Thyroid gland (tissue), 4 donors: Measurements from ENCODE around the gene SAMD14.

Experiments
- POLR2A ChIP-seq, 2 donors: fragments of 450-650 bp; IDR thresholded peaks; one replicate each; pipeline ENCODE4 v1.6.1; 2017; ENCODE audit warnings: antibody characterized with exemption in 2 of 2, mild to moderate bottlenecking in 2 of 2, moderate library complexity in 1 of 2
- TF ChIP-seq, protein P1 (sequence below), 6 experiments: fragments of 200-600 bp in 3 of 6; fragments of 450-650 bp in 3 of 6; sonication (generic) in 3 of 6; IDR thresholded peaks; one replicate each; pipeline ENCODE4 v1.5.1; 2016 to 2019; ENCODE audit warnings: antibody characterized with exemption in 6 of 6, mild to moderate bottlenecking in 2 of 6, inconsistent platforms in 1 of 6, moderate library complexity in 1 of 6

DNA sequence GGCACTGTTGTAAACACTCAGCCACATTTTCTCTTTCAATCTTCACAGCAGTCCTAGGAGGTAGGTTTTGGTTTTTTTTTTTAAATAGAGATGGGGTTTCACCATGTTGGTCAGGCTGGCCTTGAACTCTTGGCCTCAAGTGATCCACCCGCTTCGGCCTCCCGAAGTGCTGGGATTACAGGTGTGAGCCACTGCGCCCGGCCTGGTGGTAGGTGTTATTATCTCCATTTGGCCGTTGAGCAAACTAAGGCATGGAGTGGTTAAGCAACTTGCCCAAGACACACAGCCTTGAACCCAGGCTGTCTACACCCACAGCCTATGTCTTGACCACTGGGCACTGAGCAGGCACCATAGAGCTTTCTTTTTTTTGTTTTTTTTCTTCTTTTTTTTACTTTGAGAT is 44.5 kb upstream of the SAMD14 start:
- no peak for TF ChIP-seq POLR2A (IDR thresholded peaks at IDR 0.05)
- TF ChIP-seq, protein P1, sequence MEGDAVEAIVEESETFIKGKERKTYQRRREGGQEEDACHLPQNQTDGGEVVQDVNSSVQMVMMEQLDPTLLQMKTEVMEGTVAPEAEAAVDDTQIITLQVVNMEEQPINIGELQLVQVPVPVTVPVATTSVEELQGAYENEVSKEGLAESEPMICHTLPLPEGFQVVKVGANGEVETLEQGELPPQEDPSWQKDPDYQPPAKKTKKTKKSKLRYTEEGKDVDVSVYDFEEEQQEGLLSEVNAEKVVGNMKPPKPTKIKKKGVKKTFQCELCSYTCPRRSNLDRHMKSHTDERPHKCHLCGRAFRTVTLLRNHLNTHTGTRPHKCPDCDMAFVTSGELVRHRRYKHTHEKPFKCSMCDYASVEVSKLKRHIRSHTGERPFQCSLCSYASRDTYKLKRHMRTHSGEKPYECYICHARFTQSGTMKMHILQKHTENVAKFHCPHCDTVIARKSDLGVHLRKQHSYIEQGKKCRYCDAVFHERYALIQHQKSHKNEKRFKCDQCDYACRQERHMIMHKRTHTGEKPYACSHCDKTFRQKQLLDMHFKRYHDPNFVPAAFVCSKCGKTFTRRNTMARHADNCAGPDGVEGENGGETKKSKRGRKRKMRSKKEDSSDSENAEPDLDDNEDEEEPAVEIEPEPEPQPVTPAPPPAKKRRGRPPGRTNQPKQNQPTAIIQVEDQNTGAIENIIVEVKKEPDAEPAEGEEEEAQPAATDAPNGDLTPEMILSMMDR (IDR thresholded peaks at IDR 0.05) = no peak
